ENCODE data around the gene NOCT. TPM values are rescaled to one million over a fixed set of nuclear protein-coding genes. Genes with fewer than 3 reads are reported as not detected.
"Not testable (repeated sequence)": the region's sequence is repeated elsewhere in the genome, so short reads cannot be mapped to it uniquely, and the experiment has no call there.

NOCT gene
- total RNA-seq, 1 experiment from 2014 or later: 18.2 TPM

DNA sequence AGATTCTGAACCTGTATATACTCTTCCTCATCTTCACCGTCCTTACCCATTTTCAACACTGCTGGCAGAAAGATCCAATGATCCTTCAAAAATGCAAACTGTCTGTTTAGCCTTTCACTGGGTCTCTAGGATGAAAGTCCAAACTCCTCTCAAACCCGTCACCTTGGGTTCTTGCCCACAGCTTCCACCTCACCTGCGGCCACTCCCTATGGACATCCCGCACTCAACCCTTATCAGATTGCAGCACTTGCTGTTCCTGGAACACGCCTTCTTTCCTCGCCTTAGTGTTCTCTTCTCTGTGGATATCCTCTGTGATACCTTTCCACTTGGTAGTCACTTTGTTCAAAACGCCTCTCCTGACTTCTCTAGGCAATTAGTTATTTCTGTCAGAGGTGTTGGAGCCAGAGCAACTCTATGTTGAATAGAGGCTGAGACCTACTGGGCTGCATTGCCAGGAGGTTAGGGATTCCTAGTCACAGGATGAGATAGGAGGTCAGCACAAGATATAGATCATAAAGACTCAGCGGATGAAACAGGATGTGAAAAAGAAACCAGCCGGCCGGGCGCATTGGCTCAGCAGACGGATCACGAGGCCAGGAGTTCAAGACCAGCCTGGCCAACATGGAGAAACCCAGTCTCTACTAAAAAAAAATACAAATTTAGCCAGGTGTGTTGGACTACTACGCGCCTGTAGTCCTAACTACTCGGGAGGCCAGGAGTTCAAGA lies 4.2 kb upstream of the NOCT start:
- no peak for DNase-seq (ENCODE audit: low read depth)

DNA sequence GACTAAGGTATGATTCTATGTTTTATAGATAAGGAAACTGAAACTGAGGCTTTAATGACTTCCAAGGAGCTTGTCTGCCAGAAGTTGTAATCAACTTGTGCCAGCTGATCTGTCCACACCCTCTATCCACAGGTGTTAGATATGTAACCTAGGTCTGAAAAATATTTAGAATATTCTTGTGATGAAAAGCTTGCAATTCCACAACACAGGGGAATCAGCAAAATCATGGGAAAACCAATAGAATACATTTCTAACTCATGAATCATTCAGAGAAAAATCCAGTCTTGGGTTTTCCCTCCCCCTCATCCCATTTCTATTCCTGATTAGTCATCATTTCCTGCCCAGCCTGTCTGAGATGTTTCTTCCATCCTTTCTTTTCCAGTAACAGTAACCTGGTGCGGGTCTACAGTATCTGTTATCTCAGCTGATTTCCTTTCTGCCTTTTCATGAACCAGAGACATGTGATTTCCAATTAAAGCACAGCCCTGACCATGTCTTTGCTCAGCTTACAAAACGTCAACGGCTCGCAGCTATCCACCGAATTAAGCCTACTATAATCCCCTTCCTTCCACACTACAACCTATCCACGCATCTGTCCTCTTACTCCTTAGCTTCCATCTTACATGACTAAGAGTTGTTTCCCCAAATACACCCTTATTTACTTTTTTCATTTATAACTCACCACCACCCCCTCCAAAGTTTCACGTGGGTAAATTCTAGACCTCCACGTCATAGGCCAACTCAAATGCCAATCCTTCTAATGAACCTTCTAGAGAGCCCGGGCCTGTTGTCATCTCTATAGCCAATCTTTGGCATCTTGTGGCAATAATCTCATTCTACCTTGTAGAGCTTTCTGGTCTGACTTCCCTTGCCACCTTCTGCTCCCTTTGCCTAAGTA lies 961 bp upstream of the NOCT start:
- peak; percentile 93 for DNase-seq (ENCODE audit: low read depth)

DNA sequence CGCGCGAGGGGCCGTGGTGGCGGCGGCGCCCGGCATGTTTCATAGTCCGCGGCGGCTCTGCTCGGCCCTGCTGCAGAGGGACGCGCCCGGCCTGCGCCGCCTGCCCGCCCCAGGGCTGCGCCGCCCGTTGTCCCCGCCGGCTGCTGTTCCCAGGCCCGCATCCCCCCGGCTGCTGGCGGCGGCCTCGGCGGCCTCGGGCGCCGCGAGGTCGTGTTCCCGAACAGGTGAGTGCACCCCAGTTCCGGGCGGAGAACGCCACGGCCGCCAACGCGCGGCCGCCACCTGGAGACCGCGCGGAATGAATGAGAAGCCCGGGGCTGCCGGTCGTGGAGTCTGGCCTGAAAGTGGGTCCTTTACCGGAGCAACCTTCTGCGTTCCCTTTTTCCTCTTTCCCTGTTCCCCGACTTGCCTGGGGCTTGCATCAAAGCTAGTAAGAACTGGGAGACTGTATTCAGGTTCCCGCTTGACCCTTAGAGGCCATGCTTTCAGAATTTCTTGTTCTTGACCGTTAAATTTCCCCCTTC lies 429 bp downstream of the NOCT start:
- peak; percentile 40 for DNase-seq (ENCODE audit: low read depth)

DNA sequence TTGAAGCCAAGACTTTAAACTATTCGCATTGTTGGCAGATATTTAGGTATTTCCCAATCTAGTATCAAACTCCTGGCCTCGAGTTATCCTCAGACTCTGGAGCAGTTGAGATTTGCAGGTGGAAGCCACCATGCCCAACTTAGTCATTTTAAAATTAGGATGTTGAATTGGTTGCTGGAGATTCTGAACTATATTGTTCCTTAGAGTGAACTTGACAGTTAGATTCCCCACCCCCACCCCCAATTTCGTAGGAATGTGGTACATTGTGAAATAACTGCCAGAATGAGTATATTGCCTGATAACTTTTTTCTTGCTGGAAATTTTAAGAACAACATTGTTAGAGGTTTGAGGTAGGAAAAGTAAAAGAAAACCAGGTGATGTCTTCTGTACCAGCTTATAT lies 2.3 kb downstream of the NOCT start:
- DNase-seq (ENCODE audit: low read depth): peak; percentile 25

DNA sequence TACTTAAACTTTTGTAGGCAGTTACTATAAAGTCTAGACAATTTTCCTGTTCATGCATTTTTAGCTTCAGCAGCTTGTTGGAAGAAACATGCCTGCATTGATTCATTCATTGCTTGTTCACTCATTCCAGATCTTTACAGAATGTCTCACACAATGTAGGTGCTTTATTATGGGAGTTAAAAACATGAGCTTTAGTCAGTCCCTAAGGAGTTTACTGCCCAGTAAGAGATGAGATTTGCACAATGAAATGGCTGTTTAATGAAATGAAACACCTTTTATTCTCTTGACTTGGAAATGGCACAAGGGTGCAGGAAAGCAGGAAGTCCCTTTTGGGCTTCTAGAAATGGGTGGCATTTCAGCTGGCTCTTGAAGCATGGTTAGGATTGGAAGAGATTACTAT lies 2.9 kb downstream of the NOCT start:
- DNase-seq (ENCODE audit: low read depth): no peak

DNA sequence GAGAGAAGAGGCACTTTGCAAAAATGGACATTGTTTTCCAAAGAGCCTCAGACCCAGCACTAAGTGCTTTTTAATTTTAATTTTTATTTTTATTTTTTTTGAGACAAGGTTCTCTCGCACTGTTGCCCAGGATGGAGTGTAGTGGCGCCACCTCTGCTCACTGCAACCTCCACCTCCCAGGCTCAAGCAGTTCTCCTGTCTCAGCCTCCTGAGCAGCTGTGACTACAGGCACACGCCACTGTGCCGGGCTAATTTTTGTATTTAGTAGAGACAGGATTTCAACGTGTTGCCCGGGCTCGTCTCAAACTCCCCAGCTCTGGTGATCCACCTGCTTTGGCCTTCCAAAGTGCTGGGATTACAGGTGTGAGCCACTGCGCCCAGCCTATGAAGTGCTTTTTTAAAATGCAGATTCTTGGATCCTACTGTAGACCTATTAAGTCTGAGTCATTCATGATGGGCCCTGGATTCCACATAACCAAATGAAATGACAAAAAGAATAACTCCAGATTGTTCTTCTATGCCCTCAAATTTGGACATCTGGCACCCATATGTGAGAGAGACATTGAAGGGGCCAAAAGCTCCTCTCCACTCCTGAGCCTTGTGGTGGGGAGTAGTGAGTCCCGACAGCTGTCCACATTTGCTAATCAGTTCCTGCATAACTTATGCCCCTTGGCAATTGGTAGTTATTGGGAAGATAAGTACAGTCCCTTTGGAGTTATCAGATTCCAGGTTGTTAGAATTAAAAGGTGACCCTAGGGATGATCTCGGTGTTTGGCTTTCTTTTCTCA lies 3.6 kb downstream of the NOCT start:
- no peak for DNase-seq (ENCODE audit: low read depth)

DNA sequence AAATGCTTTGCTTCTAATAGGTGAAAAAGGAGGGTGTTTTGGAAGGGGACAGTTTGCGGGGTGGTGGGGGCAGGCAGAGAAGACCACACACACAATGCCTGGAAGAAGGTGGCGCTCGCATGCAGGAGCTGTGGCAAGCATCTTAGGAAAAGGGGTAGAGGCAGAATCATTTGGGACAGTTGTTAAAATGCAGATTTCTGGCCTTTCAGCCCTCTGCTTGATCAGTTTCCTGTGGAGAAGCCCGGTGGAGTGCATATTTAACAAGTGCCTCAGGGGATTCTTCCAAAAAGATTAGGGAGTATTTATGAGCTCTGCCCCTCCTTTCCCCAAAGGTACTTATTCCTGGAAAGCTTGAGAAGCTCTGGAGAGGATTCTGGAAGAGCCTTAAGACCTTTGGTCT lies 4.8 kb downstream of the NOCT start:
- no peak for DNase-seq (ENCODE audit: low read depth)

DNA sequence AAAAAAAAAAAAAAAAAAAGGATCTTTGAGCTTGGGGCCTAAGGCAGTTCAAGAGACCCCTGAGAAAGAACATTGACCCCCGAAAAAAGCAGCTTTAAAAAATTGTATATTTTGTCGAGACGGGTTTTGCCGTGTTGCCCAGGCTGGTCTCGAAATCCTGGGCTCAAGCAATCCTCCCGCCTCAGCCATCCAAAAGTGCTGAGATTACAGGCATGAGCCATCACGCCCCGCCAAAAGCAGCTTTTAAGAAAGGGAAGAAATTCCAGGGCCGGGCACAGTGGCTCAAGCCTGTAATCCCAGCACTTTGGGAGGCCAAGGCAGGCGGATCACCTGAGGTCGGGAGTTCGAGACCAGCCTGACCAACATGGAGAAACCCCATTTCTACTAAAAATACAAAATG lies 5.5 kb downstream of the NOCT start:
- DNase-seq (ENCODE audit: low read depth): not testable (repeated sequence)

DNA sequence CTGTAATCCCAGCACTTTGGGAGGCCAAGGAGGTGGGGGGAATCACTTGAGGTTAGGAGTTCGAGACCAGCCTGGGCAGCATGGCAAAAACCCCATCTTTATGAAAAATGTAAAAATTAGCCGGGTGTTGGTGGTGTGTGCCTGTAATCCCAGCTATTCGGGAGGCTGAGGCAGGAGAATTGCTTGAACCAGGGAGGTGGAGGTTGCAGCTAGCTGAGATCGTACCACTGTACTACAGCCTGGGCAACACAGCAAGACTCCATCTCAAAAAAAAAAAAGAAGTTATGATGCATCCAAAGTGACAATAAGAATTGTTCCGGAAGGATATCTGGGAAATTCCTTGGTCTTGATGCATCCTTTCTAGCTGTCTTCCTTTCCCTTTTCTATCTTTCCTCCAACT lies 7.3 kb downstream of the NOCT start:
- DNase-seq (ENCODE audit: low read depth): no peak

DNA sequence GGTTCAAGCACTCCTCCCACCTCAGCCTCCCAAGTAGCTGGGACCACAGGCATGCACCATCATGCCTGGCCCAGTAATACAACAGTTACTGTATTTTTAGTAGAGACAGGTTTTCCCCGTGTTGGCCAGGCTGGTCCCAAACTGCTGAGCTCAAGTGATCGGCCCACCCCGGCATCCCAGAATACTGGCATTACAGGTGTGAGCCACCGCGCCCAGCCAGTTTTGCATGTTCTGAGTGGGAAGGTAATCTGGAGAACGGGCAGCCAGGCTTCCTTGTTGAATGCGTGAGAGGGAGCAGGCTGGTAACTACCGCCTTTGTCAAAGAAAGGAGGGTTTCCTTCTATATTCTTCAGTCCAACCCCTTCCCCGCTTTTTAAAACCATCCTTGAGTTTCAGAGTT lies 9.1 kb downstream of the NOCT start:
- DNase-seq (ENCODE audit: low read depth): no peak

DNA sequence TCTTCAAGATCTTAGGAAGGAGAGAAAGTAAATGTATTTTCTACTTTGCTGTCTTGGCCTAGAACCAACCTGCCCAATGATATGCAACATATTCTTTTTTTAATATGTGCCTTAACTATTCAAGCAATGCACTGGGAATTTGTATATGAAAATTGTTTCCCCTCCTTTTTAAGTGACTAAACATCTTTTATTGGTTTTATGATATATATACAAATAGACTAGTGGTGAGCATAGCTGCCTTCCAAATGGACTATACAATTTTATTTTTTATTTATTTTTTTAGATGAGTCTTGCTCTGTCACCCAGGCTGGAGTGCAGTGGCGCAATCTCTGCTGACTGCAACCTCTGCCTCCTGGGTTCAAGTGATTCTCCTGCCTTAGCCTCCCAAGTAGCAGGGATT lies 10.3 kb downstream of the NOCT start:
- no peak for DNase-seq (ENCODE audit: low read depth)

DNA sequence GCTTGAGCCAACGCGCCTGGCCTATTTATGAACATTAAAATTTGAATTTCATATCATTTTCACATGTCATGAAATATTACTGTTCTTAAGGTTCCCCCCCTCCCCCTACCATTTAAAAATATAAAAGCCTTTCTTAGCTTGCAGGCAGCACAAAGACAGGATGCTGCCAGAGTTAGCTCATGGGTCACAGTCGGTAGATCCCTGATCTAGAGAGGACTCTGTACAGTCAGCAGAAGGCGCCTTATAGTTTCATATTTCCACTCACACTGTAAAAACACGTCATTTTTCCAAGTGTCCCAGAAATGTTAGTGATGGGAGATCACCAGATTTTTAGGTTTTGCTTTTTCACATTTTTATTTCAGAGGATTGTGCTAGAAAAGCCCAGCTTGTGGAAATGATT lies 12.2 kb downstream of the NOCT start:
- DNase-seq (ENCODE audit: low read depth): no peak

DNA sequence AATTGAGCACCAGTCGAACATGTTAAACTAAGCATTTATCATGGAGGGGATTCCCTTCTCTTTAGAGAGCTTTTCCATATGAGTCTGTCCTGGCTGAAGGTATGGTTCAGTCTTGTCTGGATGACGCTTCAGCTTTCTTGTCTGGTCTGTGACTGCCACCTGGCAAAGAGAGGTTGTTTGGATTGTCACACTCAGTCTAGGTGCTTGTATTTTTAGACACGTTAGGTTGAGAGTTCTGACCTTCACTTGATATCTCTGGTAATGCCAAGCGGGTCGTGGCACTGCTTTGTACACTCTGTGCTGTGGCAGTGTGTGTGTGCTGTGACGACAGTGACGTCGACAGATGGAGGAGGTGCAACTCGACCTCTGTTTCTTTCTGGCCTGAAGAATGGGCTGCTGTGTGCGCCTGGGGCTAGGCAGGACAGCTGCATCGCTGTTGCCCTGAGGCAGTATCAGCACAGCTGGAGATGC lies 12.6 kb downstream of the NOCT start:
- DNase-seq (ENCODE audit: low read depth): no peak

DNA sequence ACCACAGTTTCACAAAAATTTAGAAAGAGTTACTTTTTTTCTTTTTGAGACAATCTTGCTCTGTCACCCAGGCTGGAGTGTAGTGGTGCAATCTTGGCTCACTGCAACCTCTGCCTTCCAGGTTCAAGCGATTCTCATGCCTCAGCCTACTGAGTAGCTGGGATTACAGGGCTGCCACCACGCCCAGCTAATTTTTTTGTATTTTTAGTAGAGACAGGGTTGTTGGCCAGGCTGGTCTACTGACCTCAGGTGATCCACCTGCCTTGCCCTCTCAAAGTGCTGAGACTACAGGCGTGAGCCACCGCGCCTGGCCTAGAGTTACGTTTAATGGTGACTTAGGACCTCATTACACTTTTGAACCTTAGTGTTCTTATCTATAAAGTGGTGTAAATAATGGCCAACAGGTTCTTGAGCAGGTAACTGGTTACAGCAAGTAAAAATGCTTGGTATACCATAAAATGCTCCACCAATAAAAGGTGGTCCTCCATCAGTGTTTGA lies 14.3 kb downstream of the NOCT start:
- DNase-seq (ENCODE audit: low read depth): not testable (repeated sequence)

DNA sequence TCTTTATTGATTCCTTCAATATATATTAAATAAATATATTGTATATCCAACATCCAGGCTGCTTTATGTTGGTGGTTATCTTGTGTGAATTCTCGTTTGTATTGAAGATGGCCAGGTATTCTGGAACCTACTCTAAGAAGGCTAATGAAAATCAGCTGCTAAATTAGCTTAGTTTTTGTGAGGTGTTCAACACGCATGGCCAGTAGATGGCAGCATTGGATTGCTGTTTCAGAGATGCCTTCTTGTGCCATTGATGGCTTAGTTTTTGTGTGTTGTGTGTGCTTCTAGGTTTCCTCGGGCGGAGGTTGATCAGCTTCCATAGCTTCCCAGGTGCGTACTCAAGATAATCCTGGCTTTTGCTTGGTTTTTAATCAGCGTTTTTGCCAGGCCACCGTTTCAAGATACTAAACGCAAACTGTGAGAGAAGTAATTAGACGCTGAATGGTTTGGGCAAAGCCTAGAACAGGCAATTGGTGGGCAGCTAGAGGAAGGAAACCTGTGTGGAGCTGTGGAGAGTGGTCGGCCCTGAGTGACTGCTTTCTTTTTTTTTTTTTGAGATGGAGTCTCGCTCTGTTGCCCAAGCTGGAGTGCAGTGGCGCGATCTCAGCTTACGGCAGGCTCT lies 15.1 kb downstream of the NOCT start:
- DNase-seq (ENCODE audit: low read depth): peak; percentile 69

DNA sequence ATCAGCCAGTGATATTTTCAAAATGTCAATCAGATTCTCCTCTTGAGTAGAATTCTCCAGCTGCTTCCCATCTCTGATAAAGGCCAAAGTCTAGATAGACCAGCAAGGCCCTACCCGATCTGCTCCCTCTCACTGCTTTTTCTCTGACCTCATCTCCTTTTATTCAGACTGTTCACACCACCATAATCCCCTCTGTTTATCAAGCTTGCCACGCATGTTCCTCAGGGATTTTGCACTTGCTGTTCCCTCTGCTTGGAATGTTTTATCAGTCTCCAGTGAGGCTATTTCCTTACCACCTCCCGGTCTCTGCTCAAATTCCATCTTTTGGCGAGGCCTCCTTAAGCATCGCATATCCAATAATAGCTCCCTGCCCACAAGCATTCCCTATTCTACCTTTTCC lies 20.1 kb downstream of the NOCT start:
- DNase-seq (ENCODE audit: low read depth): no peak

DNA sequence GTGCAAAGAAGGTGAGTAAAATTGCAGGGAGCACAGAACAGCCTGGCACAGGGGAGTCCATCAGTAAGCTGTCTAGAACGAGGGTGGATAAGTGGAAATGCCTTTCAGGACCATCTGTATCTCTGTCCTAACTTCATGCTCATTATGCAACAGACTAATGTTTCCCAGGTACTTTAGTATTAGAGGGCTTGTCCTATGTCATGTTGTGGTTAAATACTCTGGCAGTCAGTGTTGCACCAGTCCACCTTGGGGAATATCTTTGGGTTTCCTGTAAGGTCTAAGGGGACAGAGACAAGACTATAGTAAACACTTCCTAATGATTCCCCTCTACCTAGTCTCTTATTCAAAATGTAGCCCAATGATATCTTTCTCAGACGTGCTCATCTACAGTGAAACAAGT lies 21.3 kb downstream of the NOCT start:
- no peak for DNase-seq (ENCODE audit: low read depth)

DNA sequence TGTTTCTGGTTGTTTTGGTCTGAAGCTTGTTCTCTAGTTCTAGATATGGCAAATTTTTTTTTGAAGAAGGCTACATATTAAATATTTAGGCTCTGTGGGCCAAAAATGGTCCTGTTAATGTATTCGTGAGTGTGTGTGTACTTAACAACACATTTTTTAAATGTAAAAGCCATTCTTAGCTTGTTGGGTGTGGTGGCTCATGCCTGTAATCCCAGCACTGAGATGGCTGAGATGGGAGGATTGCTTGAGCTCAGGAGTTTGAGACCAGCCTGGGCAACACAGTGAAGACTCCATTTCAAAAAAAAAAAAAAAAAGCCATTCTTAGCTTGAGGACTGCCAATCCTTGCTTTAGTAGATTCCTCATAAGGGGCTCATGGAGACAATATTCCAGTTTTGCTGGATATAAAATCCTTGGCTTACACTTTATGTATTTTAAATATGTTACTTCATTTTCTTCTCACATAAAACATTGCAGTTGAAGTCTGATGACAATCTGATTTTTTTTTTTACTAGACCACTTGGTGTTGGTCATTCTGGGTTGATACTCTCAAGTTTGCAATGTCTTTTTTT lies 23.4 kb downstream of the NOCT start:
- DNase-seq (ENCODE audit: low read depth): no peak

DNA sequence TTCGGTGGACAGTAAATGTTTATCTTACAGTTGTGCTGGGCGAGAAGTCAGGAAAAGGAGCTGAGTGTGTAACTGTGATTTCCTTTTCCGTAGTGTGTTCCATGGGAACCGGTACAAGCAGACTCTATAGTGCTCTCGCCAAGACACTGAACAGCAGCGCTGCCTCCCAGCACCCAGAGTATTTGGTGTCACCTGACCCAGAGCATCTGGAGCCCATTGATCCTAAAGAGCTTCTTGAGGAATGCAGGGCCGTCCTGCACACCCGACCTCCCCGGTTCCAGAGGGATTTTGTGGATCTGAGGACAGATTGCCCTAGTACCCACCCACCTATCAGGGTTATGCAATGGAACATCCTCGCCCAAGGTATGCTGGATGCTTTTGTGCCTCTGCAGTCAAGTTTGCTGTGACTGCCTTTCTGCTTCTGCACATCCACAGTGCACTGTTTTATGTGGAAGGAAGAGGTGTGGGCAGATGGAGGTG lies 27.4 kb downstream of the NOCT start:
- no peak for DNase-seq (ENCODE audit: low read depth)

DNA sequence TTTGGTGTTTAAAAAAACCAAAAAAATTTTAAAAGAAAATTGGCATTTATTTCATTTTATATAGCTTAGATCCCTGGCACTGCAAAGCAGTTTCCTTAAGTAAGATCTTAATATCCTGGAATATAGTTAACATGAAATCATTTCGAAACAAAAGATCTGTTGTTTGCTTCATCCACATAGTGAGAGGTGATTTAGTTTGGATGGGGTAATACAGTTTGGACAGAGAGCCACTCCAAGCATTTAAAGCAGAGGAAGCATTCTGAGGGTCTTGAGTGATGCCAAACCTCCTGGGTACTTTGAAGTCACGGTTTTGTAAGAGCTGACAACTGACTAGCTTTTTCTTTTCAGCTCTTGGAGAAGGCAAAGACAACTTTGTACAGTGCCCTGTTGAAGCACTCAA lies 28.7 kb downstream of the NOCT start:
- no peak for DNase-seq (ENCODE audit: low read depth)

DNA sequence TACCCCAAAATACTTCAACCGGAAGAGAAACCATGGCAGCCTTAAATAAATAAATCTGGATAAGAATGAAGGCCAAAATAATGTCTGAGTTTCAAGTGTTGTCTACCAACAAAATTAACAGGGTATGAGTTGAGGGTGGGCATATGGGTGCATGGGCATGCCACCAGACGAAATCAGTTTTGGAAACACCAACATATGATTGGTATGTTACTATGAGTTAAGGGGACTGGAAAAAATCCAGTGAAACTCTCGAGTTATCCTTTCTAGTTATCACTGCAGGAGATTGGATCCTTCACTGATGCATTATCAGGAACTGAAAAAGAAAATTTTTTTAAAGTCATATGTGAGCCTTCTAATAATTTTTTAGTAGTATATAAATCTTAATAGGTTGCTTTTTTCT lies 32.4 kb downstream of the NOCT start:
- DNase-seq (ENCODE audit: low read depth): no peak
